AML-193 (cell line): Measurements from ENCODE around the gene PLPPR3.
"Not testable (repeated sequence)": the region's sequence is repeated elsewhere in the genome, so short reads cannot be mapped to it uniquely, and the experiment has no call there.

Experiments
- DNase-seq, 2 experiments: peaks; one replicate each; lab custom pipeline; 2025; lab: John Stamatoyannopoulos, UW

Gene PLPPR3

GRCh38 chr19:853614-854220 is 32.0 kb upstream of the PLPPR3 start:
- DNase-seq, result not testable (repeated sequence)

DNA sequence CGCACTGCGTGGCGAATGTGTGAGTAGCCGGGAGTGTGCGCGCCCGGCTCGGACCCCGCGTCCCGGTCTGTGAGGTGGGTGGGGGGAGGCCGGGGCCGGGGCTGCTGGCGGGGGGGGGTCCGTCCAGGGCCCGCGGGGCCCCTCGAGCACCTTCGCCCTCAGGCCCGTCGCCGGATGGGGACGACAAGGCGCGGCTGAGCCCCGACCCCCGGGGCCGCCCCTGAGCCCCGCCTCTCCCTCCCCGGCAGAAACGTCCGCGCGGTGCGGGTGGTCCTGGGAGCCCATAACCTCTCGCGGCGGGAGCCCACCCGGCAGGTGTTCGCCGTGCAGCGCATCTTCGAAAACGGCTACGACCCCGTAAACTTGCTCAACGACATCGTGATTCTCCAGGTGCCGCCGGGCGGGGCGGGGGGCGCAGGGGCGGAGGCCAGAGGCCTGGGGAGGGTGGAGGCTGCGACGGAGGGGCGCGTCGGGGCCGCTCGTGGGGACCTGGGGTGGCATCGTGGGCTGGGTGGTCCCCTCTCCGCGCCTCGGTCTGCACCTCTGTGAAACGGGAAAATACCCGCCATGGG is 31.3 kb upstream of the PLPPR3 start:
- no peak for DNase-seq

DNA sequence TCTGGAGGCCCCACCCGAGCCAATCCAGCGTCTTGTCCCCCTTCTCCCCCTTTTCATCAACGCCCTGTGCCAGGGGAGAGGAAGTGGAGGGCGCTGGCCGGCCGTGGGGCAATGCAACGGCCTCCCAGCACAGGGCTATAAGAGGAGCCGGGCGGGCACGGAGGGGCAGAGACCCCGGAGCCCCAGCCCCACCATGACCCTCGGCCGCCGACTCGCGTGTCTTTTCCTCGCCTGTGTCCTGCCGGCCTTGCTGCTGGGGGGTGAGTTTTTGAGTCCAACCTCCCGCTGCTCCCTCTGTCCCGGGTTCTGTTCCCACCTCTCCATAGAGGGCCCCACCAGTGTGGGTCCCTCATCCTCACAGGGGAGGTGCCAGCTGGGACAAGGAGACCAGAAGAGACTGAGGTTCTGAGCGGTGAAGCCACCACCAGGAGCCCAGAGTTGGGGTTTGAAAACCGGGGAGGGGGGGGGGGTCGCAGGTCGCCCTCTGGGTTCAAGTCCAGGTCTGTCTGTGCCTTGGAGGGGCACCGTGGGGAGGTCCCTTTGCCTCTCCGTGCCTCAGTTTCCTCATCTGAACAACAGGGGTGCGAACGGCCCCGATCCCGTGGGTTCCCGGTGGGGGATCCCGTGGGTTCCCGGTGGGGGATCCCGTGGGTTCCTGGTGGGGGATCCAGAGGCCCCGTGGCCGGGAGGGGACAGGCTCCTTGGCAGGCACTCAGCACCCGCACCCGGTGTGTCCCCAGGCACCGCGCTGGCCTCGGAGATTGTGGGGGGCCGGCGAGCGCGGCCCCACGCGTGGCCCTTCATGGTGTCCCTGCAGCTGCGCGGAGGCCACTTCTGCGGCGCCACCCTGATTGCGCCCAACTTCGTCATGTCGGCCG is 30.6 kb upstream of the PLPPR3 start, which contains the start of gene ELANE:
Gene ELANE (plus strand): TSS at position 168 of the 878 bp plus-strand sequence. CDS start 26 bp downstream, at position 194.
- no peak for DNase-seq

DNA sequence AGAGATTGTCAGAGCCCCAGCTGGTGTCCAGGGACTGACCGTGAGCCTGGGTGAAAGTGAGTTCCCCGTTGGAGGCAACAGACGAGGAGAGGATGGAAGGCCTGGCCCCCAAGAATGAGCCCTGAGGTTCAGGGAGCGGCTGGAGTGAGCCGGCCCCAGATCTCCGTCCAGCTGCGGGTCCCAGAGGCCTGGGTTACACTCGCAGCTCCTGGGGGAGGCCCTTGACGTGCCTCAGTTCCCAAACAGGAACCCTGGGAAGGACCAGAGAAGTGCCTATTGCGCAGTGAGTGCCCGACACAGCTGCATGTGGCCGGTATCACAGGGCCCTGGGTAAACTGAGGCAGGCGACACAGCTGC is 29.2 kb upstream of the PLPPR3 start:
- DNase-seq, result no peak

GRCh38 chr19:850221-850978 is 28.6 kb upstream of the PLPPR3 start:
- peak; percentile 75 to 80 for DNase-seq

GRCh38 chr19:849195-849594 is 27.4 kb upstream of the PLPPR3 start:
- DNase-seq, result not testable (repeated sequence)

GRCh38 chr19:848386-848921 is 26.7 kb upstream of the PLPPR3 start:
- DNase-seq, result no peak

DNA sequence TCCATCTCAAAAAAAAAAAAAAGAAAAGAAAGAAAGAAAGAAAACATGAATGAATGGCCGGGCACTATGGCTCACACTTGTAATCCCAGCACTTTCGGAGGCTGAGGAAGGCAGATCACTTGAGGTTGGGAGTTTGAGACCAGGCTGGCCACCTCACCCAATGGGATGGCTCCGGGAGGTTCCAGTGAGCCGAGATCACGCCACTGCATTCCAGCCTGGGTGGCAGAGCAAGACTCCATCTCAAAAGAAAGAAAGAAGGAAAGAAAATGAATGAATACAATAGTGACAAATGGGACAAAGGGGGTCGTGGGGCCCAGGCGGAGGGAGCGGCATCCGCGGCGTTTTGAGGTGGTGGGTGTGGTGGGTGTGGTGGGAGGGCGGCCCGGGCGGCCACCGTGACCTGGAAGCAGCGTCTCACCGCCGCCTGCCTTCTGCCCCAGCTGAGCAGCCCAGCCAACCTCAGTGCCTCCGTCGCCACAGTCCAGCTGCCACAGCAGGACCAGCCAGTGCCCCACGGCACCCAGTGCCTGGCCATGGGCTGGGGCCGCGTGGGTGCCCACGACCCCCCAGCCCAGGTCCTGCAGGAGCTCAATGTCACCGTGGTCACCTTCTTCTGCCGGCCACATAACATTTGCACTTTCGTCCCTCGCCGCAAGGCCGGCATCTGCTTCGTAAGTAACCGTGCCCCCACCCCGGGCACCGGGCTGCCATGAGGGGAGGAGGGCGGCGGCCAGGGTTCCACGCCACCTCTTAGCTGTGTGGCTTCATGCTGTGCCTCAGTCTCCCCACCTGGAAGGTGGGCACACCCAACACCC is 24.2 kb upstream of the PLPPR3 start:
- no peak for DNase-seq

GRCh38 chr19:844546-844971 is 22.8 kb upstream of the PLPPR3 start:
- no peak for DNase-seq

DNA sequence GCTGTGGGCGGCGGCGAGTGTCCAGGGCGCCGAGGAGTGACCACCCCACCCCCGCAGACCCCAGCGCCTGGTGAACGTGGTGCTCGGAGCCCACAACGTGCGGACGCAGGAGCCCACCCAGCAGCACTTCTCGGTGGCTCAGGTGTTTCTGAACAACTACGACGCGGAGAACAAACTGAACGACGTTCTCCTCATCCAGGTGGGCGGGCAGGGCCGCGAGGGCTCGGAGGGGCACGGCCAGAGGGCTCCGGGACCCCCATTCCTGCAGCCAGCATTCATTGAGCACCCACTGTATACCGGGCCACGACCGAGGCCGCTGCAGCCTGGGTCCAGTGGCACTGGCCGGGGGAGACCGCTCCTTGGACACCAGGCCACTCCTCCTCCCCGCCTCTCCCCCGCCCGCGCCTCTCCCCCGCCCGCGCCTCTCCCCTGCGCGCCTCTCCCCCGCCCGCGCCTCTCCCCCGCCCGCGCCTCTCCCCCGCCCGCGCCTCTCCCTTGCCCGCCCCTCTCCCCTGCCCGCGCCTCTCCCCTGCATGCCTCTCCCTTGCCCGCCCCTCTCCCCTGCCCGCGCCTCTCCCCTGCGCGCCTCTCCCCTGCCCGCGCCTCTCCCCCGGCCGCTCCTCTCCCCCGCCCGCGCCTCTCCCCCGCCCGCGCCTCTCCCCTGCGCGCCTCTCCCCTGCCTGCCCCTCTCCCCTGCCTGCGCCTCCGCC is 22.2 kb upstream of the PLPPR3 start:
- no peak for DNase-seq

DNA sequence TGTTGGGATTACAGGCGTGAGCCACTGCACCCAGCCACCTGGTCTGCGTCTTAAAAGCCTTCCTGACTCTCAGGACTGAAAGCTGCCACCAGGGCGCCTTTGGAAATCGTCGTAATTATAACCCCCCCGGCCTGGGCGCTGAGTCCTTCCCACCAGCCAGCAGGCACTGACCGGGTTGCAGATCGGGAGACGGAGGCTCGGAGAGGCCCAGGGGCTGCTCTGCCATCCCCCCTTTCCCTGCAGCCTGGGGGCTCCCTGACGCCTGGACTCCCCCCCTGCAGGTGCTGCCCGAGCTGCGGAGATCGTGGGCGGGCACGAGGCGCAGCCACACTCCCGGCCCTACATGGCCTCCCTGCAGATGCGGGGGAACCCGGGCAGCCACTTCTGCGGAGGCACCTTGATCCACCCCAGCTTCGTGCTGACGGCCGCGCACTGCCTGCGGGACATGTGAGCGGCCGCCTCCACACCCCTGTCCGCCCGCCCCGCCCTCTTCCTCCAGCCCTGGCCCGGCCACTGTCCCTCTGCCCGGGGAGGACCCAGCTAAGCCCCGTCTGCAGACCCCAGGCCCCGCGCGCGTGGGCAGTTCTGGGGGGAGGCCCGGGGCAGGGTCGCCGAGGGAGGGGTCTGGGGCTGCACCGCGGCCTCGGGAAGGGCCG is 21.6 kb upstream of the PLPPR3 start:
- DNase-seq, result no peak

GRCh38 chr19:842802-843179 is 21.0 kb upstream of the PLPPR3 start:
- DNase-seq, result not testable (repeated sequence)

- DNase-seq, result peak; percentile 66 to 71
These were observed 18.9 kb upstream of the PLPPR3 start, which contains the start of gene PRTN3 for GRCh38 chr19:840519-841206. PRTN3 (plus strand) TSS chr19:840999; CDS start chr19:841009, 10 bp downstream.

- DNase-seq, result no peak
These were observed 13.6 kb upstream of the PLPPR3 start for GRCh38 chr19:835210-835810.

DNA sequence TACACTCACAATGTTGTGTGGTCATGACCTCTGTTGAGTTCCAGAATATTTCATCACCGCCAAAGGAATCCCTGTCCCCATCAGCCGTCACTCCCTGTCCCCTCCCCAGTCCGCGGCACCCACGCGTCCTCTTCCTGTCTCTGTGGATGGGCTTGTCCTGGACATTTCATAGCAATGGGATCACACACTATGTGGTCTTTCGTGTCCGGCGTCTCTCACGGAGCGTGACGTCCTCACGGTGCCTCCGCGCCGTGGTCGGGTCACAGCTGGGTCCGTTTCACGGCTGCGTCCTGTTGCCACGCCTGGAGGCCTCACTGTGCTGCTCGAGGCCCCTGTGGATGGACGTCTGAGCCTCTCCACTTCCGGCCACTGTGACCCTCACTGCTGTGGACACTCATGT is 12.5 kb upstream of the PLPPR3 start:
- no peak for DNase-seq

- DNase-seq, result no peak
These were observed 9.9 kb upstream of the PLPPR3 start for GRCh38 chr19:831407-832369.

DNA sequence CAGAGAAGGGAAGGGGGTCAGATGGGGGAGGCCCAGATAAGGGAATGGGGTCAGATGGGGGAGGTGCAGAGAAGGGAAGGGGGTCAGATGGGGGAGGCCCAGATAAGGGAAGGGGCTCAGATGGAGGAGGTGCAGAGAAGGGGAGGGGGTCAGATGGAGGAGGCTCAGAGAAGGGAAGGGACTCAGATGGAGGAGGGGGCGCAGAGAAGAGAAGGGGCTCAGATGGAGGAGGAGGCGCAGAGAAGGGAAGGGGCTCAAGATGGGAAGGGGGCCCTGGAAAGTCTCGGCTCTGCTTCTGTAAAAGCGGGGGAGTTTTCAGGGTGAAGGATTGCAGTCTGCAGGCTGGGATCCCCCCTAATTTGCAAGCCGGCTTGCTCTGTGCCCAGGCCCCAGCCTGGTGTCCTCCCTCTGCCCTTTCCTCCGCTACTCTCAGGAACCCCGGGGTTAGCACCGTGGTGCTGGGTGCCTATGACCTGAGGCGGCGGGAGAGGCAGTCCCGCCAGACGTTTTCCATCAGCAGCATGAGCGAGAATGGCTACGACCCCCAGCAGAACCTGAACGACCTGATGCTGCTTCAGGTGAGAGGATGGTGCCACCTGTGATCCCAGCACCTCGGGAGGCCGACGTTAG is 7.5 kb upstream of the PLPPR3 start:
- no peak for DNase-seq
